Central memory CD8-positive, alpha-beta T cell (primary cell): ENCODE measurements around the gene KLK13.
A peak's percentile ranks its signal among the peaks of the same experiment; 100 is the strongest.

Experiments used
- ATAC-seq: fragments of 150-1000 bp; cut with Tn5 transposase; replicated peaks from 2 replicates; pipeline ENCODE4 v1.10.0; 2022; ENCODE audit warnings: mild to moderate bottlenecking, moderate FRiP score, moderate number of reproducible peaks; ENCODE audit not compliant: poor library complexity, severe bottlenecking; ENCODE audit errors: extremely low read depth
- DNase-seq, 2 donors: peaks; one replicate each; pipeline ENCODE4 v3.0.0; 2021; ENCODE audit warnings: low spot score in 2 of 2
- H3K27ac Mint-ChIP-seq: one replicate; pipeline ENCODE4 v1.8.0; 2022; ENCODE audit warnings: low read depth, mild to moderate bottlenecking, moderate library complexity, mixed read lengths
- H3K27me3 Mint-ChIP-seq: one replicate; pipeline ENCODE4 v1.8.0; 2022; ENCODE audit warnings: mixed read lengths
- H3K36me3 Mint-ChIP-seq: one replicate; pipeline ENCODE4 v1.8.0; 2022; ENCODE audit warnings: mild to moderate bottlenecking, moderate library complexity, mixed read lengths; ENCODE audit not compliant: insufficient read depth
- H3K4me1 Mint-ChIP-seq: one replicate; pipeline ENCODE4 v1.8.0; 2022; ENCODE audit warnings: mixed read lengths
- H3K4me3 Mint-ChIP-seq: one replicate; pipeline ENCODE4 v1.8.0; 2022; ENCODE audit warnings: mild to moderate bottlenecking, moderate library complexity, mixed read lengths
- H3K9me3 Mint-ChIP-seq: one replicate; pipeline ENCODE4 v1.8.0; 2022; ENCODE audit warnings: mixed read lengths

The KLK13 gene, protein sequence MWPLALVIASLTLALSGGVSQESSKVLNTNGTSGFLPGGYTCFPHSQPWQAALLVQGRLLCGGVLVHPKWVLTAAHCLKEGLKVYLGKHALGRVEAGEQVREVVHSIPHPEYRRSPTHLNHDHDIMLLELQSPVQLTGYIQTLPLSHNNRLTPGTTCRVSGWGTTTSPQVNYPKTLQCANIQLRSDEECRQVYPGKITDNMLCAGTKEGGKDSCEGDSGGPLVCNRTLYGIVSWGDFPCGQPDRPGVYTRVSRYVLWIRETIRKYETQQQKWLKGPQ

DNA sequence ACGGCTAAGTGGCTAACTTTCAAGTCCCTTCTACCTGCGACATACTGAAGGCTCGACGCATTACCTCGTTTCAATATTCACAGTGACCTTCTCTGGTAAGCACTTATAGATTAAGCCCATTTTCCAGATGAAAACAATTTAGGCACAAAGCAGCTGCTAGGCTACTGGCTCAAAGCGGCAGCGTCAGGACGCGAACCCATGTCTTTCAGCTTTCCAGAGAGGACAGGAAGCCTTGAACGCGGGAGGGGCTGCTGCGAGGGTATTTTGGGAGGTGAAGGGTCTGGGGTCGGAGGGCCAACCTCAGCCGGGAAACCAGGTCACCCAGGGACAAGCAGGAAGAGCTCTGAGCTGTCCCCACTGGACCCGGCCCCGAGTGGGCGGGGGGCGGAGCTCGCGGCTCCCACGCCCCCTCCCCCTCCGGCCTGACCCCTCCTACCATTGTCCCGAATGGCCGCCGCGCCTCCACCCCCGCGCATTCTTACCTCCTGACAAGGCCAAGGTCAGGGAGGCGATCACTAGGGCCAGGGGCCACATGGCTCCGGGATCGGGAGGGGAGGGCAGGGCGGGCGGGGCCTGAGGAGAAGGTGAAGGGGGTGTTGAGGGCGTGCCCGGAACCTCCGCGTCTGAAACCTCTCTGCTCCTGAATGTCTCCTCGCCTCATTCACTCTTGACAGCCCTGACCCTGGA is at the start of gene KLK13:
KLK13 (minus strand) TSS at position 559 of the 687 bp plus-strand sequence; CDS start at position 534, 25 bp downstream.
- peaks cover 1% of the 10 kb centered on the region for H3K36me3 Mint-ChIP-seq
- no peak within 1 kb of the TSS for H3K27ac Mint-ChIP-seq
- peaks cover 52% of the 10 kb centered on the region for H3K27me3 Mint-ChIP-seq
- ATAC-seq (no peak), DNase-seq (no peak)
- no peaks in the 10 kb centered on the region for H3K4me1 Mint-ChIP-seq
- peaks cover 6% of the 10 kb centered on the region for H3K9me3 Mint-ChIP-seq
- peak within 1 kb of the TSS; percentile 26 for H3K4me3 Mint-ChIP-seq

- Mint-ChIP-seq H3K36me3 (peaks cover 1% of the 10 kb centered on the region), H3K9me3 (no peaks in the 10 kb centered on the region), H3K4me1 (peaks cover 6% of the 10 kb centered on the region), H3K4me3 (peak overlapping the region; percentile 48), H3K27ac (no peak overlapping the region), H3K27me3 (no peaks in the 10 kb centered on the region)
- DNase-seq (no peak), ATAC-seq (peak; percentile 67)
Measured at GRCh38 chr19:51114087-51114729, 49.3 kb upstream of the KLK13 start.

- Mint-ChIP-seq H3K27me3 (no peaks in the 10 kb centered on the region), H3K27ac (no peak overlapping the region), H3K36me3 (peaks cover 12% of the 10 kb centered on the region), H3K4me1 (peaks cover 23% of the 10 kb centered on the region), H3K9me3 (no peaks in the 10 kb centered on the region), H3K4me3 (no peak overlapping the region)
- no peak for ATAC-seq
- no peak for DNase-seq
Measured at GRCh38 chr19:51111606-51112005, 46.7 kb upstream of the KLK13 start.

- Mint-ChIP-seq H3K4me3 (no peak overlapping the region), H3K27me3 (no peaks in the 10 kb centered on the region), H3K36me3 (peaks cover 12% of the 10 kb centered on the region), H3K9me3 (no peaks in the 10 kb centered on the region), H3K27ac (no peak overlapping the region), H3K4me1 (peaks cover 32% of the 10 kb centered on the region)
- DNase-seq (no peak), ATAC-seq (no peak)
Measured at GRCh38 chr19:51110666-51110971, 45.7 kb upstream of the KLK13 start.

DNA sequence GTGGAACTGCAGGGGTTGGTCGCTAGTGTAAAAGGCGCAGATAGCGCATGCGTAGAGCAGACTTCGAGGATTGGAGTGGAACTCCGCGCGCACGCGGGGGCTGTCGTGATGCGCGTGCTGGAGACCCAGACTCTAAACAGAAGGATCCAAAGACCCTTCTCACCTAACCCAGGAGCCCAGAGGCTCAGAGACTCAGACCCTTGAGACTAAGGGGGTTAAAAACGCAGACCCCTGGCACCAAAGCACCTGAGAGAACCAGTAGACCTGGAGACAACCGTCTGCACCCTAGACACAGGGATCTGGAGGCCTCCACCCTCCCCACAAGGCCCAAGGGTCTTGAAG is 43.9 kb upstream of the KLK13 start:
- H3K36me3 Mint-ChIP-seq, result peaks cover 18% of the 10 kb centered on the region
- DNase-seq (no peak), ATAC-seq (peak; percentile 33)
- peaks cover 44% of the 10 kb centered on the region for H3K4me1 Mint-ChIP-seq
- peak overlapping the region; percentile 98 for H3K27ac Mint-ChIP-seq
- H3K4me3 Mint-ChIP-seq, result peak overlapping the region; percentile 90
- no peaks in the 10 kb centered on the region for H3K9me3 Mint-ChIP-seq
- no peaks in the 10 kb centered on the region for H3K27me3 Mint-ChIP-seq

GRCh38 chr19:51108066-51108804 is 43.3 kb upstream of the KLK13 start, which contains the start of gene CTU1:
Gene CTU1, minus strand, starts transcription at chr19:51108409. Its CDS starts 3,840 bp downstream, at chr19:51104569.
- Mint-ChIP-seq H3K9me3 (no peaks in the 10 kb centered on the region), H3K27me3 (no peaks in the 10 kb centered on the region), H3K4me1 (peaks cover 44% of the 10 kb centered on the region), H3K4me3 (peak within 1 kb of the TSS; percentile 90), H3K27ac (peak within 1 kb of the TSS; percentile 98), H3K36me3 (peaks cover 22% of the 10 kb centered on the region)
- ATAC-seq (peak; percentile 100), DNase-seq (peak; percentile 90 to 98)

DNA sequence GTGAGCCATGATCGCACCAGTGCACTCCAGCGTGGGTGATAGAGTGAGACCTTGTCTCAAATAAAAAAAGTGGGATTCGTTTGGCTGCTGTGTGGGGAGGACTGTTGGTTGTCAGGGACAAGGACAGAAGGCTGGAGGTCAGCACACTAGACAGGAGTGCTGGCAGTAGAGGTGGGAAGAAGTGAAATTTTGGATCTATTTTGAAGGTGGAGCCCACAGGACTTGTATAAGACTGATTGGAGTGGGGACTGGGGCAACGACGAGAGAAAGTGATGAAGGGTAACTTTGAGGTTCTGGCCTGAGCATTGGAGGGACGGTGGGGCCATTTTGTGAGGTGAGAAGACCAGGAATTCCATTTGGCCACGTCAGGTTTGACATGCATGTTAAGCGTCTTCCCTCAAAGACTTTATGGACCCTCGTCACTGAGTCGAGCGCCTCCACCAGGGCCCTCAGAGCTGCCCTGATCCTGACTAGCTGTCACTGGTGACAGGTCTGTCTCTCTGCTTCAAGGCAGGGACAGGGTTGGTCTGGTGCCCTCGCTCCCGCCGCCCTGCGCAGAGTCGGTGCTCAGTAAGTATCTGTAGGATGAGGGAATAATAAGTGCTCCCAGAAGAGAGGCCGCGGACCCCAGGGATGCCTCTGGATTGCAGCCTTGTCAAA is 42.6 kb upstream of the KLK13 start:
- ATAC-seq (no peak), DNase-seq (no peak)
- Mint-ChIP-seq H3K36me3 (peaks cover 27% of the 10 kb centered on the region), H3K4me3 (peak overlapping the region; percentile 90), H3K27ac (peak overlapping the region; percentile 98), H3K9me3 (no peaks in the 10 kb centered on the region), H3K27me3 (no peaks in the 10 kb centered on the region), H3K4me1 (peaks cover 49% of the 10 kb centered on the region)

- H3K4me1 Mint-ChIP-seq, result peaks cover 61% of the 10 kb centered on the region
- H3K27ac Mint-ChIP-seq, result no peak overlapping the region
- H3K9me3 Mint-ChIP-seq, result no peaks in the 10 kb centered on the region
Measured at GRCh38 chr19:51103926-51104341, 39.0 kb upstream of the KLK13 start.

DNA sequence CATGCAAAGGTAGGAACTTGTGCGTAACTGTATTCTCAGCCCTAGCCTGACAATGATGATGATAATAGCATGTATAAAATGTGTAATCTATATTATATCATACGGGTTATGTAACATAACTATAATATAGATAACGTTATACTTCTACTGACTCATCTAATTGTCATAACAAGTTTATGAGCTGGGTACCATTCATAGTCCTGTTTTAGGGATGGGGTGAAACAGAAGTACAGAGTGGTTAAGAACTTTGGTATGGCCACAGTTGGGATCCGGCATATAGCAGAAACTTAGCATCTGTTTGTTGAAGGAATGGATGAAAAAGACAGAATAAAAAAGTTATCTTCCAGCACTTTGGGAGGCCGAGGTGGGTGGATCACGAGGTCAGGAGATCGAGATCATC is 38.1 kb upstream of the KLK13 start:
- Mint-ChIP-seq H3K27ac (peak overlapping the region; percentile 48), H3K36me3 (peaks cover 34% of the 10 kb centered on the region), H3K27me3 (no peaks in the 10 kb centered on the region), H3K4me3 (no peak overlapping the region), H3K9me3 (no peaks in the 10 kb centered on the region), H3K4me1 (peaks cover 52% of the 10 kb centered on the region)
- ATAC-seq (no peak), DNase-seq (no peak)

More at GRCh38 chr19:51103926-51104341, 39.0 kb upstream of the KLK13 start:
- DNase-seq (no peak), ATAC-seq (no peak)
- H3K4me3 Mint-ChIP-seq, result no peak overlapping the region
- H3K36me3 Mint-ChIP-seq, result peaks cover 39% of the 10 kb centered on the region
- no peaks in the 10 kb centered on the region for H3K27me3 Mint-ChIP-seq

GRCh38 chr19:51101171-51101865 is 36.4 kb upstream of the KLK13 start:
- Mint-ChIP-seq H3K27me3 (no peaks in the 10 kb centered on the region), H3K4me3 (no peak overlapping the region), H3K36me3 (peaks cover 33% of the 10 kb centered on the region)

DNA sequence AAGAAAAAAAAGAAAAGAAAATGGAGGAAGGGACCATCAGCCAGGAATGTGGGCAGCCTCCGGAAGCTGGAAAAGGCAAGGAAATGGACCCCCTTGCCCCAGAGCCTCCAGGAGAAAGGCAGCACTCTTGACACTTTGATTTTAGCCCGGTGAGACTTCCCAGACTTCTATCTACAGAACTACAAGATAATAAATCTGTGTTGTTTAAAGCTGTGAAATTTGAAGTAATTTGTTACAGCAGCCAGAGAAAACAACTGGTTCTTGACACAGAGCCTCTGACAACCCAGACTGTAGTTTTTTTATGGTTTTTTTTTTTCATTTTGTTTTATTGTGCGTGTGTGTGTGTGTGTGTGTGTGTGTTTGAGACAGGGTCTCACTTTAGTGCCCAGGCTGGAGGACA is 35.7 kb upstream of the KLK13 start:
- no peaks in the 10 kb centered on the region for H3K27me3 Mint-ChIP-seq
- no peak for ATAC-seq
- H3K9me3 Mint-ChIP-seq, result no peaks in the 10 kb centered on the region
- H3K4me1 Mint-ChIP-seq, result peaks cover 42% of the 10 kb centered on the region
- H3K4me3 Mint-ChIP-seq, result no peak overlapping the region
- H3K27ac Mint-ChIP-seq, result no peak overlapping the region
- H3K36me3 Mint-ChIP-seq, result peaks cover 33% of the 10 kb centered on the region
- no peak for DNase-seq

More at GRCh38 chr19:51101171-51101865, 36.4 kb upstream of the KLK13 start:
- ATAC-seq, result no peak
- Mint-ChIP-seq H3K4me1 (peaks cover 49% of the 10 kb centered on the region), H3K27ac (no peak overlapping the region), H3K9me3 (no peaks in the 10 kb centered on the region)
- no peak for DNase-seq

- H3K36me3 Mint-ChIP-seq, result peaks cover 28% of the 10 kb centered on the region
Measured at GRCh38 chr19:51099047-51099382, 34.1 kb upstream of the KLK13 start.

More at GRCh38 chr19:51099047-51099382, 34.1 kb upstream of the KLK13 start:
- Mint-ChIP-seq H3K4me1 (peaks cover 30% of the 10 kb centered on the region), H3K27me3 (no peaks in the 10 kb centered on the region), H3K27ac (no peak overlapping the region), H3K4me3 (no peak overlapping the region), H3K9me3 (no peaks in the 10 kb centered on the region)
- ATAC-seq (no peak), DNase-seq (no peak)
